A549 (cell line): ENCODE results near the gene UGT8. TPM values are rescaled to one million over a fixed set of nuclear protein-coding genes. Genes with fewer than 3 reads are reported as not detected.

Source experiments
- ATAC-seq, 2 experiments: fragments of 200-7000 bp in 1 of 2; fragments of >200 bp in 1 of 2; cut with Nextera tagmentation in 1 of 2; cut with Tn5 transposase in 1 of 2; 3 replicates each; pipeline versions ENCODE4 v1.8.0 to v1.9.1; 2018 to 2020; ENCODE audit warnings: mild to moderate bottlenecking in 1 of 2, moderate library complexity in 1 of 2
- CTCF ChIA-PET: fragments of 300-600 bp; sonication (Branson Sonifier 250); formaldehyde crosslinking; extraction: SDS; loops from one replicate; lab custom pipeline; 2021; ENCODE audit warnings: antibody characterized with exemption, inconsistent platforms; lab: Yijun Ruan, JAX
- POLR2A ChIA-PET: fragments of 350-600 bp; formaldehyde crosslinking; extraction: SDS; loops from one replicate; lab custom pipeline; 2021; ENCODE audit warnings: antibody characterized with exemption, inconsistent platforms; lab: Yijun Ruan, JAX
- DNase-seq, 2 experiments: peaks; one replicate each; pipeline versions ENCODE4 v3.0.0 to v3.0.0-alpha.2; 2011 to 2016; ENCODE audit warnings: low read depth in 1 of 2, low spot score in 1 of 2
- FAIRE-seq: peaks from 2 replicates; lab custom pipeline; 2011; peaks lifted over from hg19 to GRCh38; lab: Jason Lieb, UNC
- H3K27ac ChIP-seq, 2 experiments: fragments of >200 bp; sonication (Bioruptor Twin); formaldehyde crosslinking; 3 replicates each; pipeline ENCODE4 v1.5.1; 2016 to 2017
- H3K4me1 ChIP-seq: fragments of >200 bp; sonication (Bioruptor Twin); formaldehyde crosslinking; 3 replicates; pipeline ENCODE4 v1.6.1; 2016
- H3K4me2 ChIP-seq: fragments of >200 bp; sonication (Bioruptor Twin); formaldehyde crosslinking; 3 replicates; pipeline ENCODE4 v1.6.1; 2016
- H3K4me3 ChIP-seq: fragments of >200 bp; sonication (Bioruptor Twin); formaldehyde crosslinking; 3 replicates; pipeline ENCODE4 v1.5.1; 2016
- H3K9me3 ChIP-seq: fragments of >200 bp; sonication (Bioruptor Twin); formaldehyde crosslinking; 3 replicates; pipeline ENCODE4 v1.6.1; 2016
- BHLHE40 ChIP-seq: IDR thresholded peaks from 2 replicates; pipeline ENCODE4 v1.6.1; 2012; ENCODE audit warnings: low read depth, low read length, inconsistent platforms
- CHD4 ChIP-seq: fragments of 200-600 bp; sonication (generic); IDR thresholded peaks from 2 replicates; pipeline ENCODE4 v1.6.1; 2016; ENCODE audit warnings: antibody characterized with exemption, mild to moderate bottlenecking, borderline replicate concordance
- EP300 ChIP-seq, 2 experiments: fragments of >200 bp; sonication (Bioruptor Twin); formaldehyde crosslinking; IDR thresholded peaks; 2 replicates in 1 of 2; 3 replicates in 1 of 2; pipeline ENCODE4 v1.6.1; 2016 to 2017
- ESRRA ChIP-seq: fragments of 150-350 bp; IDR thresholded peaks from 2 replicates; pipeline ENCODE4 v1.6.1; 2014; ENCODE audit warnings: mild to moderate bottlenecking, low read length, borderline replicate concordance
- HDAC2 ChIP-seq: fragments of 200-600 bp; sonication (generic); IDR thresholded peaks from 2 replicates; pipeline ENCODE4 v1.6.1; 2016
- HEYL ChIP-seq: fragments of 250-450 bp; sonication (Bioruptor Pico); IDR thresholded peaks from 2 replicates; pipeline ENCODE4 v1.8.0; 2021; ENCODE audit warnings: mild to moderate bottlenecking, moderate library complexity
- HOXA7 ChIP-seq: fragments of 250-450 bp; sonication (Bioruptor Pico); IDR thresholded peaks from 2 replicates; pipeline ENCODE4 v1.5.0; 2020; ENCODE audit warnings: mild to moderate bottlenecking, moderate library complexity
- KDM5A ChIP-seq: fragments of 200-600 bp; sonication (generic); IDR thresholded peaks from 2 replicates; pipeline ENCODE4 v1.6.1; 2016; ENCODE audit warnings: antibody characterized with exemption, mild to moderate bottlenecking
- MAFK ChIP-seq: fragments of 450-650 bp; IDR thresholded peaks from 2 replicates; pipeline ENCODE4 v1.6.1; 2014; ENCODE audit not compliant: partially characterized antibody
- NPAS2 ChIP-seq: fragments of 250-450 bp; sonication (Bioruptor Pico); IDR thresholded peaks from 2 replicates; pipeline ENCODE4 v1.8.0; 2022; ENCODE audit warnings: mild to moderate bottlenecking, moderate library complexity, borderline replicate concordance
- NR3C1 ChIP-seq: fragments of >200 bp; sonication (Bioruptor Twin); formaldehyde crosslinking; IDR thresholded peaks from 3 replicates; pipeline ENCODE4 v1.6.1; 2017
- PHF8 ChIP-seq: fragments of 200-600 bp; sonication (generic); IDR thresholded peaks from 2 replicates; pipeline ENCODE4 v1.6.1; 2016; ENCODE audit warnings: low read depth, mild to moderate bottlenecking, antibody characterized with exemption, moderate library complexity, borderline replicate concordance
- RCOR1 ChIP-seq: fragments of 150-350 bp; IDR thresholded peaks from 2 replicates; pipeline ENCODE4 v1.6.1; 2014; ENCODE audit warnings: antibody characterized with exemption, low read length, low read depth
- RNF2 ChIP-seq: fragments of 200-600 bp; sonication (generic); IDR thresholded peaks from 2 replicates; pipeline ENCODE4 v1.6.1; 2016; ENCODE audit warnings: low read depth, mild to moderate bottlenecking, antibody characterized with exemption, moderate library complexity, borderline replicate concordance
- SREBF2 ChIP-seq: fragments of 450-650 bp; IDR thresholded peaks from 2 replicates; pipeline ENCODE4 v1.6.1; 2014; ENCODE audit warnings: mild to moderate bottlenecking, moderate library complexity
- TFCP2L1 ChIP-seq: fragments of 250-450 bp; sonication (Bioruptor Pico); IDR thresholded peaks from 2 replicates; pipeline ENCODE4 v1.5.0; 2021; ENCODE audit warnings: mild to moderate bottlenecking
- TP53 ChIP-seq: fragments of 250-450 bp; sonication (Bioruptor Pico); IDR thresholded peaks from 2 replicates; pipeline ENCODE4 v1.5.0; 2021; ENCODE audit warnings: mild to moderate bottlenecking, moderate library complexity
- WGBS: methylation state at CpG from one replicate; pipeline ENCODE4 v1.1.6; 2017; ENCODE audit errors: missing lambda C conversion rate; 5-methylcytosine and 5-hydroxymethylcytosine counted together
- polyA plus RNA-seq, 4 experiments: library from polyadenylated mRNA; depleted of rRNA in 3 of 4; stranded (reverse); fragments of >200 nt; fragmentation: RNase III in 1 of 4; extraction: RNeasy Plus Mini Kit Qiagen cat#74134 plus additional on column Dnase treatment in 1 of 4; gene quantifications; 2 replicates in 3 of 4; 3 replicates in 1 of 4; pipeline ENCODE4 v1.2.3, GENCODE V29; 2011 to 2017
- TF ChIP-seq, protein P1 (sequence below): fragments of 250-450 bp; sonication (Bioruptor Pico); IDR thresholded peaks from 2 replicates; pipeline ENCODE4 v1.5.0; 2020; ENCODE audit warnings: low read depth, mild to moderate bottlenecking, moderate library complexity
- TF ChIP-seq, protein P2 (sequence below): IDR thresholded peaks from 2 replicates; pipeline ENCODE4 v1.6.1; 2012; ENCODE audit warnings: low read depth, borderline replicate concordance
- TF ChIP-seq, protein P3 (sequence below): fragments of 150-350 bp; IDR thresholded peaks from 2 replicates; pipeline ENCODE4 v1.6.1; 2014; ENCODE audit warnings: low read depth, mild to moderate bottlenecking, low read length

The UGT8 gene
- polyA plus RNA-seq, 2 of the 4 experiments (the other 2 are of a cell fraction), result 0.04 to 0.06 TPM

DNA sequence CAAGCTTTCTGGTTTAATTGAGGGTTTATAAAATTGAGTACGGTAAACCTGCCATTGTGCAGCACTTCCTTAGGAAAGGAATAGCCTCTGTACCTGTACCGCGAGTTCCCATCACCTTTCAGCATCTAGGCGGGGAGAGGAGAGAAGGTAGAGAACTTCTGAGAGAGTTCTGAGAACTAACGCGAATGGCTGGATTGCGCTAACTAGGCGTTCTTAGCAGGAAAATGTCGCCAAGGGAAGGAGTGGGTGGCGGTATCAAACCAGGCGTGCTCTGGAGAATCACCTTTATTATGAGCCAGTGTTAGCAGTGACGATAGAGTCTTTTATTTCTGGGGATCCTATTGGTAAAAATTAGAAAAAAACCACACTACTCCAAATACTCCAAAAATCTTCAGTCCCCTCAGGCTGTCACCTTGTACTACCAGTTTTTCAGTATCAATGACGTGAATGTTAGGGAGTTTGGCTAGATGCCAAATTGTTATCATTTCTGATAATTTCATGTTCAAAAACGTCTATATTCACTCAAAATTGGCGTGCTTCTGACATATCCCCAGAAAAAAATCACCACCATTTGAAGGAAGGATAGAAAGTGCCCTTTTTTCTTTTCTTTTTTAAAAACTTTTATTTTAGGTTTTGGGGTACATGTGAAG lies 1.4 kb downstream of the UGT8 start:
- ATAC-seq, result peak in 1 of 2 experiments; percentile 16; a peak in 1 of 6 replicates
- H3K27ac ChIP-seq, result no peak overlapping the region
- H3K4me3 ChIP-seq, result no peak overlapping the region
- no peak for DNase-seq
- TF ChIP-seq KDM5A (no peak), RCOR1 (no peak)
- WGBS, result 26% methylated on average over 15 of the region's 15 CpGs
- ChIA-PET CTCF (no interaction called here), POLR2A (no interaction called here)
- no peak for FAIRE-seq
- peak overlapping the region; percentile 87 for H3K4me2 ChIP-seq
- H3K4me1 ChIP-seq, result no peaks in the 10 kb centered on the region; the same call in 2 of the 3 replicates
- no peaks in the 10 kb centered on the region for H3K9me3 ChIP-seq

DNA sequence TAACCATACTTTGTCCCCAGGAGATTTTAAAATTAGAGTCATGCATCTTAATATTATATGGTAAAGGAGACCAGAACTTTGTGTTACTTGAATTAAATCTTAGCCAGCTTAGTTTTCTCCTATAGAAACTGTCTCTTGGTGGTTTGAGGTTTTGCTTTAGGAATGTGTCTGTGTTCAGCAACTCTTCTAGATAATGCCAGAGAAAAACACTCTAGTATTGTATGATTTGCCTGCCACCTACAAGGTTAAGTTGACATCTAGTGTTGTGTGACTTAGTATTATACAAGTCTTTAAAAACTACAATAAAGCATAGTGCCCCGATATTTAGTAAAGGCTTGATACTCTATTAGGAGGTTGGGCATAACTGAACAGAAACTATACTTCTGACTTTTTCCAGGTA lies 2.1 kb downstream of the UGT8 start:
- ChIA-PET CTCF (no interaction called here), POLR2A (no interaction called here)
- Histone ChIP-seq H3K9me3 (no peaks in the 10 kb centered on the region), H3K4me1 (no peaks in the 10 kb centered on the region; the same call in 2 of the 3 replicates), H3K4me3 (no peak overlapping the region), H3K4me2 (no peak overlapping the region)
- WGBS, result 35% methylated on average over 1 of the region's 1 CpG
- FAIRE-seq, result no peak
- ATAC-seq, result no peak
- no peak for DNase-seq
- TF ChIP-seq KDM5A (no peak), ESRRA (no peak), TFCP2L1 (CRISPR knock-in tag) (no peak), MAFK (no peak), EP300 (IDR thresholded peaks at IDR 0.05) (no peak), TP53 (CRISPR knock-in tag) (no peak), HEYL (CRISPR knock-in tag) (no peak), PHF8 (no peak), CHD4 (no peak), SREBF2 (no peak), HDAC2 (no peak), NPAS2 (no peak)
- TF ChIP-seq, protein P1, sequence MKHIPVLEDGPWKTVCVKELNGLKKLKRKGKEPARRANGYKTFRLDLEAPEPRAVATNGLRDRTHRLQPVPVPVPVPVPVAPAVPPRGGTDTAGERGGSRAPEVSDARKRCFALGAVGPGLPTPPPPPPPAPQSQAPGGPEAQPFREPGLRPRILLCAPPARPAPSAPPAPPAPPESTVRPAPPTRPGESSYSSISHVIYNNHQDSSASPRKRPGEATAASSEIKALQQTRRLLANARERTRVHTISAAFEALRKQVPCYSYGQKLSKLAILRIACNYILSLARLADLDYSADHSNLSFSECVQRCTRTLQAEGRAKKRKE, result no peak
- TF ChIP-seq, protein P2, sequence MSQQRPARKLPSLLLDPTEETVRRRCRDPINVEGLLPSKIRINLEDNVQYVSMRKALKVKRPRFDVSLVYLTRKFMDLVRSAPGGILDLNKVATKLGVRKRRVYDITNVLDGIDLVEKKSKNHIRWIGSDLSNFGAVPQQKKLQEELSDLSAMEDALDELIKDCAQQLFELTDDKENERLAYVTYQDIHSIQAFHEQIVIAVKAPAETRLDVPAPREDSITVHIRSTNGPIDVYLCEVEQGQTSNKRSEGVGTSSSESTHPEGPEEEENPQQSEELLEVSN, result no peak
- TF ChIP-seq, all 56 proteins: peak for 0
- H3K27ac ChIP-seq, result no peak overlapping the region

DNA sequence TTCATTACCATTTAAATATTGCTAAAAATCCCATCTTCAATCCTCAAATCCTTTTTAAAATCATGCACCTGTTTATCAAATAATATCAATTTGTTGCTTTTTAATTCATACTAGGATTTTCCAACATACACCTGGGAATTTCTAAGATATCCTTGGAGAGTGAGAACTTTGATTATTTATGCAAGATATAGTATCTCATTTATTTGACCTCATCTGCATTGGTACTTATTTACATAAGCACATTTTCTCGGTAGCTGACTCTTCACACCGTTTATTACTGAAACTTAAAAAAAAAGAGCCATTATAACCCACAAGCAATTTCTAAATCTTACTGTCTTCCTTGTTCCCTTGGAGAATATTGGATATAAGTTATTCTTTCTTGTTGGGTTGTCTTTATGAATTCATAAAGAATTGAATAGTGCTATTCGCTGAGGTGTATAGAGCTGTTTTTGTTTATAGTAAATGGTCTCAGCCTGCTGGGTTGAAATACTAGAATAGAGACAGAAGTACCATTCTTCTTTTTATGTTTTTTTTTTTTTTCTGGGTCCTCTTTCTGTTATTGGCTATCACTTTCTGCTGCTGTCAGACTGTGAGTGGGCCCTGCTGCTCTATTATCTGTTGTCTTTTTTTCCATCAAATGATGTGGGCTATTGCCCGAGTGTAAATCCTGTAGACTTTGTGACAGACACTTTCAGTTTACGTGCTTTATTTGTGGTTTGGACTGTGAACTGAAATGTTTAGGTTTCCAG lies 2.9 kb downstream of the UGT8 start:
- TF ChIP-seq NR3C1, result no peak
- no peak for TF ChIP-seq TFCP2L1 (CRISPR knock-in tag)
- TF ChIP-seq HOXA7, result no peak
- TF ChIP-seq, protein P3, sequence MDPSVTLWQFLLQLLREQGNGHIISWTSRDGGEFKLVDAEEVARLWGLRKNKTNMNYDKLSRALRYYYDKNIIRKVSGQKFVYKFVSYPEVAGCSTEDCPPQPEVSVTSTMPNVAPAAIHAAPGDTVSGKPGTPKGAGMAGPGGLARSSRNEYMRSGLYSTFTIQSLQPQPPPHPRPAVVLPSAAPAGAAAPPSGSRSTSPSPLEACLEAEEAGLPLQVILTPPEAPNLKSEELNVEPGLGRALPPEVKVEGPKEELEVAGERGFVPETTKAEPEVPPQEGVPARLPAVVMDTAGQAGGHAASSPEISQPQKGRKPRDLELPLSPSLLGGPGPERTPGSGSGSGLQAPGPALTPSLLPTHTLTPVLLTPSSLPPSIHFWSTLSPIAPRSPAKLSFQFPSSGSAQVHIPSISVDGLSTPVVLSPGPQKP, result no peak
- no peak for TF ChIP-seq BHLHE40
- TF ChIP-seq RNF2, result no peak

More for the DNA sequence above, 2.9 kb downstream of the UGT8 start:
- no peaks in the 10 kb centered on the region; the same call in 2 of the 3 replicates for H3K4me1 ChIP-seq
- no peak overlapping the region for H3K4me2 ChIP-seq
- 33% methylated on average over 5 of the region's 5 CpGs for WGBS
- no peaks in the 10 kb centered on the region for H3K9me3 ChIP-seq
- FAIRE-seq (no peak), DNase-seq (no peak), ATAC-seq (no peak)
- H3K27ac ChIP-seq, result no peak overlapping the region
- ChIA-PET POLR2A (no interaction called here), CTCF (no interaction called here)
- no peak overlapping the region for H3K4me3 ChIP-seq
